LNCaP clone FGC (cell line): Measurements from ENCODE around the gene SSH2.

ENCODE experiments used
- DNase-seq: peaks from one replicate; pipeline ENCODE4 v3.0.0-alpha.2; 2011; ENCODE audit warnings: low read depth
- H3K4me3 ChIP-seq: 2 replicates; pipeline ENCODE4 v1.5.1; 2011; ENCODE audit warnings: mild to moderate bottlenecking, low read depth, low read length, control low read depth
- CTCF ChIP-seq: IDR thresholded peaks from 2 replicates; pipeline ENCODE4 v1.5.1; 2012; ENCODE audit warnings: mild to moderate bottlenecking; ENCODE audit not compliant: control insufficient read depth, insufficient read depth; ENCODE audit errors: extremely low read depth

Gene SSH2

GRCh38 chr17:29613856-29614255 lies 316.2 kb downstream of the SSH2 start:
- no peak for DNase-seq
- TF ChIP-seq CTCF: no peak
- H3K4me3 ChIP-seq: no peak overlapping the region

GRCh38 chr17:29613352-29613837 lies 316.6 kb downstream of the SSH2 start:
- no peak for DNase-seq
- no peak overlapping the region for H3K4me3 ChIP-seq

GRCh38 chr17:29612404-29613280 lies 317.4 kb downstream of the SSH2 start:
- TF ChIP-seq CTCF: no peak
- H3K4me3 ChIP-seq: no peak overlapping the region
- no peak for DNase-seq

More at GRCh38 chr17:29613352-29613837, 316.6 kb downstream of the SSH2 start:
- no peak for TF ChIP-seq CTCF

- no peak overlapping the region for H3K4me3 ChIP-seq
- no peak for DNase-seq
- no peak for TF ChIP-seq CTCF
Measured at GRCh38 chr17:29612094-29612403, 318.0 kb downstream of the SSH2 start.

GRCh38 chr17:29611351-29612093 lies 318.5 kb downstream of the SSH2 start:
- no peak for TF ChIP-seq CTCF
- no peak for DNase-seq
- H3K4me3 ChIP-seq: no peak overlapping the region

GRCh38 chr17:29610395-29610794 lies 319.6 kb downstream of the SSH2 start:
- TF ChIP-seq CTCF: no peak

More at GRCh38 chr17:29610395-29610794, 319.6 kb downstream of the SSH2 start:
- no peak for DNase-seq
- no peak overlapping the region for H3K4me3 ChIP-seq
